Kidney (tissue), 22 donors: ENCODE data around the gene COA1. TPM values are rescaled to one million over a fixed set of nuclear protein-coding genes. Genes with fewer than 3 reads are reported as not detected.
"Not testable (repeated sequence)": the region's sequence is repeated elsewhere in the genome, so short reads cannot be mapped to it uniquely, and the experiment has no call there.

Experiments
- DNase-seq, 5 donors: peaks; one replicate each; pipeline ENCODE4 v3.0.0-alpha.2; 2013 to 2020
- FAIRE-seq: peaks from 2 replicates; lab custom pipeline; 2012; peaks lifted over from hg19 to GRCh38; lab: Jason Lieb, UNC
- H3K27ac ChIP-seq, 2 donors: one replicate each; pipeline ENCODE4 v1.7.0; 2013; ENCODE audit warnings: low read depth in 2 of 2, low read length in 2 of 2, inconsistent platforms in 1 of 2
- H3K27me3 ChIP-seq: one replicate; pipeline ENCODE4 v1.7.1; 2013; ENCODE audit warnings: low read length, inconsistent platforms; ENCODE audit not compliant: control insufficient read depth, insufficient read depth
- H3K36me3 ChIP-seq, 3 donors: one replicate each; pipeline versions ENCODE4 v1.7.0 to v1.7.1; 2013; ENCODE audit warnings: low read length in 3 of 3, control low read depth in 1 of 3, inconsistent platforms in 1 of 3; ENCODE audit not compliant: insufficient read depth in 3 of 3, control insufficient read depth in 2 of 3
- H3K4me1 ChIP-seq, 3 donors: one replicate each; pipeline versions ENCODE4 v1.7.0 to v1.7.1; 2013; ENCODE audit warnings: low read length in 3 of 3, inconsistent platforms in 1 of 3, low read depth in 1 of 3; ENCODE audit not compliant: control insufficient read depth in 2 of 3, insufficient read depth in 2 of 3
- H3K4me3 ChIP-seq, 3 donors: one replicate each; pipeline versions ENCODE4 v1.7.0 to v1.8.1; 2013; ENCODE audit warnings: low read length in 3 of 3, control low read depth in 1 of 3, inconsistent platforms in 1 of 3
- H3K9ac ChIP-seq, 3 donors: one replicate each; pipeline versions ENCODE4 v1.7.0 to v1.7.1; 2013; ENCODE audit warnings: low read length in 3 of 3, control low read depth in 1 of 3, inconsistent platforms in 1 of 3
- H3K9me3 ChIP-seq, 3 donors: one replicate each; pipeline versions ENCODE4 v1.7.0 to v1.7.1; 2013; ENCODE audit warnings: low read length in 3 of 3, control low read depth in 1 of 3, inconsistent platforms in 1 of 3; ENCODE audit not compliant: control insufficient read depth in 2 of 3, insufficient read depth in 1 of 3
- intact Hi-C: fragments of 100-400 bp; cut with DNase I; formaldehyde crosslinking; loops from one replicate; pipeline ENCODE4 v1.11.1; 2022
- long read RNA-seq, 10 donors: library from polyadenylated mRNA in 1 of 10; unstranded in 1 of 10; transcript quantifications; one replicate each; pipeline ENCODE4 v2.0.0 and lab custom pipeline, GENCODE V29; 2021 to 2026
- polyA plus RNA-seq: library from polyadenylated mRNA; stranded (reverse); fragments of 350-450 nt; fragmentation: Illumina TruSeq; extraction: RNeasy Lipid Tissue Mini Kit (QIAGEN cat#74804); gene quantifications from one replicate; pipeline ENCODE4 v1.2.3, GENCODE V29; 2014; ENCODE audit warnings: low read depth, low replicate concordance; ENCODE audit not compliant: insufficient read depth
- total RNA-seq: library from RNA; stranded (reverse); fragmentation: NEBNext Ultra II Directional; extraction: Animal tissue kit (Norgen Biotek cat#: 25700); gene quantifications from one replicate; pipeline ENCODE4 v1.2.1, GENCODE V29; 2021
- TF ChIP-seq, protein P1 (sequence below): IDR thresholded peaks from 3 replicates; pipeline ENCODE4 v1.5.1; 2012; ENCODE audit warnings: mild to moderate bottlenecking, moderate library complexity, borderline replicate concordance; ENCODE audit not compliant: insufficient read depth; ENCODE audit errors: extremely low read depth
- donor health status: control.
- donor health status: control.
- donor health status: control.
- donor health status: control.
- donor health status: control.
- donor health status: DM: yes; HTN: yes; CAD: no.
- donor health status: Normal renal cell carcinoma (clear cell type).

Gene COA1, protein sequence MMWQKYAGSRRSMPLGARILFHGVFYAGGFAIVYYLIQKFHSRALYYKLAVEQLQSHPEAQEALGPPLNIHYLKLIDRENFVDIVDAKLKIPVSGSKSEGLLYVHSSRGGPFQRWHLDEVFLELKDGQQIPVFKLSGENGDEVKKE
- 49.6 TPM for total RNA-seq
- polyA plus RNA-seq: 58.9 TPM
- long read RNA-seq, donor 1, transcript COA1-201 (6 exons, 927 nt): major isoform, 18 of 23 reads
- long read RNA-seq, donor 1, partial matches to known transcripts: 0 of 23 reads
- long read RNA-seq, donor 1, other reads (novel, unspliced or antisense): 0 of 23 reads
- long read RNA-seq, donor 2, transcript COA1-201 (6 exons, 927 nt): major isoform, 15 of 55 reads
- long read RNA-seq, donor 2, partial matches to known transcripts: 21 of 55 reads
- long read RNA-seq, donor 2, other reads (novel, unspliced or antisense): 8 of 55 reads
- long read RNA-seq, donor 3, transcript COA1-201 (6 exons, 927 nt): major isoform, 22 of 36 reads
- long read RNA-seq, donor 3, partial matches to known transcripts: 11 of 36 reads
- long read RNA-seq, donor 3, other reads (novel, unspliced or antisense): 0 of 36 reads
- long read RNA-seq, donor 4, transcript COA1-201 (6 exons, 927 nt): major isoform, 11 of 22 reads
- long read RNA-seq, donor 4, partial matches to known transcripts: 7 of 22 reads
- long read RNA-seq, donor 4, other reads (novel, unspliced or antisense): 0 of 22 reads
- long read RNA-seq, donor 5, partial matches to known transcripts: 0 of 4 reads
- long read RNA-seq, donor 5, other reads (novel, unspliced or antisense): 0 of 4 reads
- long read RNA-seq, donor 6, transcript COA1-201 (6 exons, 927 nt): major isoform, 33 of 67 reads
- long read RNA-seq, donor 6, partial matches to known transcripts: 24 of 67 reads
- long read RNA-seq, donor 6, other reads (novel, unspliced or antisense): 0 of 67 reads
- long read RNA-seq, donor 7, partial matches to known transcripts: 6 of 22 reads
- long read RNA-seq, donor 7, other reads (novel, unspliced or antisense): 11 of 22 reads
- long read RNA-seq, donor 8, transcript COA1-201 (6 exons, 927 nt): major isoform, 12 of 21 reads
- long read RNA-seq, donor 8, partial matches to known transcripts: 0 of 21 reads
- long read RNA-seq, donor 8, other reads (novel, unspliced or antisense): 0 of 21 reads
- long read RNA-seq, donor 9, transcript COA1-201 (6 exons, 927 nt): major isoform, 14 of 22 reads
- long read RNA-seq, donor 9, partial matches to known transcripts: 7 of 22 reads
- long read RNA-seq, donor 9, other reads (novel, unspliced or antisense): 0 of 22 reads
- long read RNA-seq, donor 10, transcript COA1-201 (6 exons, 927 nt): major isoform, 10 of 24 reads
- long read RNA-seq, donor 10, partial matches to known transcripts: 6 of 24 reads
- long read RNA-seq, donor 10, other reads (novel, unspliced or antisense): 0 of 24 reads

- H3K36me3 ChIP-seq: no peaks in the 10 kb centered on the region
- H3K4me3 ChIP-seq: peak within 1 kb of the TSS; percentile 90 to 98 (median 94)
- H3K9ac ChIP-seq: peak within 1 kb of the TSS; percentile 87 to 93 (median 91)
- FAIRE-seq (no peak), DNase-seq (peak; percentile 89 to 95 (median 93))
- no peaks in the 10 kb centered on the region for H3K9me3 ChIP-seq
- H3K27me3 ChIP-seq: no peaks in the 10 kb centered on the region
- intact Hi-C loops: no loop called here
- H3K27ac ChIP-seq: peak within 1 kb of the TSS; percentile 43 to 65
- H3K4me1 ChIP-seq: peaks cover 0 to 4% (median 2%) of the 10 kb centered on the region in 3 donors
- TF ChIP-seq, protein P1, sequence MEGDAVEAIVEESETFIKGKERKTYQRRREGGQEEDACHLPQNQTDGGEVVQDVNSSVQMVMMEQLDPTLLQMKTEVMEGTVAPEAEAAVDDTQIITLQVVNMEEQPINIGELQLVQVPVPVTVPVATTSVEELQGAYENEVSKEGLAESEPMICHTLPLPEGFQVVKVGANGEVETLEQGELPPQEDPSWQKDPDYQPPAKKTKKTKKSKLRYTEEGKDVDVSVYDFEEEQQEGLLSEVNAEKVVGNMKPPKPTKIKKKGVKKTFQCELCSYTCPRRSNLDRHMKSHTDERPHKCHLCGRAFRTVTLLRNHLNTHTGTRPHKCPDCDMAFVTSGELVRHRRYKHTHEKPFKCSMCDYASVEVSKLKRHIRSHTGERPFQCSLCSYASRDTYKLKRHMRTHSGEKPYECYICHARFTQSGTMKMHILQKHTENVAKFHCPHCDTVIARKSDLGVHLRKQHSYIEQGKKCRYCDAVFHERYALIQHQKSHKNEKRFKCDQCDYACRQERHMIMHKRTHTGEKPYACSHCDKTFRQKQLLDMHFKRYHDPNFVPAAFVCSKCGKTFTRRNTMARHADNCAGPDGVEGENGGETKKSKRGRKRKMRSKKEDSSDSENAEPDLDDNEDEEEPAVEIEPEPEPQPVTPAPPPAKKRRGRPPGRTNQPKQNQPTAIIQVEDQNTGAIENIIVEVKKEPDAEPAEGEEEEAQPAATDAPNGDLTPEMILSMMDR: no peak
Measured at GRCh38 chr7:43729214-43729923, at the start of gene COA1. TSS of gene COA1 (minus strand) at chr7:43729523. CDS start at chr7:43648614, 80,909 bp downstream.

DNA sequence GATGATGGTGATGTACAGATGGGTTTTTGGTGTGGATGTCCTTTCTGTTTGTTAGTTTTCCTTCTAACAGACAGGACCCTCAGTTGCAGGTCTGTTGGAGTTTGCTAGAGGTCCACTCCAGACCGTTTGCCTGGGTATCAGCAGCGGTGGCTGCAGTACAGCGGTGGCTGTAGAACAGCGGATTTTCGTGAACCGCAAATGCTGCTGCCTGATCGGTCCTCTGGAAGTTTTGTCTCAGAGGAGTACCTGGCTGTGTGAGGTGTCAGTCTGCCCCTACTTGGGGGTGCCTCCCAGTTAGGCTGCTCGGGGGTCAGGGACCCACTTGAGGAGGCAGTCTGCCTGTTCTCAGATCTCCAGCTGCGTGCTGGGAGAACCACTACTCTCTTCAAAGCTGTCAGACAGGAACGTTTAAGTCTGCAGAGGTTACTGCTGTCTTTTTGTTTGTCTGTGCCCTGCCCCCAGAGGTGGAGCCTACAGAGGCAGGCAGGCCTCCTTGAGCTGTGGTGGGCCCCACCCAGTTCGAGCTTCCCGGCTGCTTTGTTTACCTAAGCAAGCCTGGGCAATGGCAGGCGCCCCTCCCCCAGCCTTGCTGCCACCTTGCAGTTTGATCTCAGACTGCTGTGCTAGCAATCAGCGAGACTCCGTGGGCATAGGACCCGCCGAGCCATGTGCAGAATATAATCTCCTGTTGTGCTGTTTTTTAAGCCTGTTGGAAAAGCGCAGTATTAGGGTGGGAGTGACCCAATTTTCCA, 49.1 kb upstream of the COA1 start:
- H3K27me3 ChIP-seq, intact Hi-C loops, H3K4me3 ChIP-seq, H3K27ac ChIP-seq, H3K4me1 ChIP-seq, H3K36me3 ChIP-seq, H3K9ac ChIP-seq, FAIRE-seq, DNase-seq, H3K9me3 ChIP-seq: not testable (repeated sequence)

DNA sequence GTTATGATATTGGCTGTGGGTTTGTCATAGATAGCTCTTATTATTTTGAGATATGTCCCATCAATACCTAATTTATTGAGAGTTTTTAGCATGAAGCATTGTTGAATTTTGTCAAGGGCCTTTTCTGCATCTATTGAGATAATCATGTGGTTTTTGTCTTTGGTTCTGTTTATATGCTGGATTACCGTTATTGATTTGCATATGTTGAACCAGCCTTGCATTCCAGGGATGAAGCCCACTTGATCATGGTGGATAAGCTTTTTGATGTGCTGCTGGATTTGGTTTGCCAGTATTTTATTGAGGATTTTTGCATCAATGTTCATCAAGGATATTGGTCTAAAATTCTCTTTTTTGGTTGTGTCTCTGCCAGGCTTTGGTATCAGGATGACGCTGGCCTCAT, 45.9 kb upstream of the COA1 start:
- FAIRE-seq, H3K27me3 ChIP-seq, H3K9me3 ChIP-seq, H3K4me3 ChIP-seq, H3K9ac ChIP-seq, H3K4me1 ChIP-seq, H3K27ac ChIP-seq, DNase-seq, intact Hi-C loops: not testable (repeated sequence)
- H3K36me3 ChIP-seq: peaks cover 1 to 16% (median 2%) of the 10 kb centered on the region in 3 donors

- H3K4me3 ChIP-seq, DNase-seq, FAIRE-seq, H3K9ac ChIP-seq, H3K9me3 ChIP-seq, H3K4me1 ChIP-seq, H3K27me3 ChIP-seq, H3K27ac ChIP-seq, intact Hi-C loops: not testable (repeated sequence)
- H3K36me3 ChIP-seq: peaks cover 0 to 13% (median 2%) of the 10 kb centered on the region in 3 donors
Measured at GRCh38 chr7:43773268-43773667, 43.9 kb upstream of the COA1 start.
